Upper lobe of right lung (tissue), 1 donor: ENCODE measurements around the gene HMCES. TPM values are rescaled to one million over a fixed set of nuclear protein-coding genes. Genes with fewer than 3 reads are reported as not detected.

Experiments
- ATAC-seq: fragments of 200-7000 bp; cut with Tn5 transposase; one replicate; pipeline ENCODE4 v1.9.1; 2020; ENCODE audit warnings: mild to moderate bottlenecking, moderate library complexity
- DNase-seq: peaks from one replicate; pipeline ENCODE4 v3.0.0-alpha.2; 2020
- H3K27ac ChIP-seq: fragments of 200-600 bp; one replicate; pipeline ENCODE4 v1.8.0; 2022
- H3K27me3 ChIP-seq: fragments of 200-600 bp; one replicate; pipeline ENCODE4 v1.8.0; 2022; ENCODE audit warnings: mild to moderate bottlenecking
- H3K36me3 ChIP-seq: fragments of 200-600 bp; one replicate; pipeline ENCODE4 v1.8.0; 2022
- H3K4me1 ChIP-seq: fragments of 200-600 bp; one replicate; pipeline ENCODE4 v1.8.0; 2022
- H3K4me3 ChIP-seq: fragments of 200-600 bp; one replicate; pipeline ENCODE4 v1.8.0; 2022; ENCODE audit warnings: mild to moderate bottlenecking
- H3K9me3 ChIP-seq: fragments of 200-600 bp; one replicate; pipeline ENCODE4 v1.8.0; 2022
- CTCF ChIP-seq: fragments of 200-600 bp; IDR thresholded peaks from one replicate; pipeline ENCODE4 v1.8.0; 2022; ENCODE audit warnings: antibody characterized with exemption
- intact Hi-C: fragments of 100-400 bp; cut with DNase I; formaldehyde crosslinking; loops from one replicate; pipeline ENCODE4 v1.11.0; 2022
- total RNA-seq: library from RNA; stranded (reverse); fragmentation: NEBNext Ultra II Directional; extraction: Animal tissue kit (Norgen Biotek cat#: 25700); gene quantifications from one replicate; pipeline ENCODE4 v1.2.1, GENCODE V29; 2021
- donor health status: DM: no; HTN: yes; CAD: no; lungs with severe emphysema.

Gene HMCES
- total RNA-seq, 1 donor from 2014 or later, result 34.8 TPM

GRCh38 chr3:129313415-129313664 lies 34.7 kb downstream of the HMCES start:
- TF ChIP-seq CTCF, result no peak
- intact Hi-C loops, result no loop called here
- no peak for ATAC-seq
- H3K9me3 ChIP-seq, result no peaks in the 10 kb centered on the region
- H3K4me1 ChIP-seq, result peaks cover 16% of the 10 kb centered on the region
- H3K27ac ChIP-seq, result peak overlapping the region; percentile 97
- no peak overlapping the region for H3K4me3 ChIP-seq
- no peaks in the 10 kb centered on the region for H3K27me3 ChIP-seq
- no peak for DNase-seq
- no peaks in the 10 kb centered on the region for H3K36me3 ChIP-seq

GRCh38 chr3:129313665-129314385 lies 35.2 kb downstream of the HMCES start:
- H3K4me1 ChIP-seq, result peaks cover 16% of the 10 kb centered on the region
- TF ChIP-seq CTCF, result no peak
- peak overlapping the region; percentile 92 for H3K4me3 ChIP-seq
- ATAC-seq (no peak), DNase-seq (no peak)
- H3K36me3 ChIP-seq, result no peaks in the 10 kb centered on the region
- H3K27ac ChIP-seq, result peak overlapping the region; percentile 97
- intact Hi-C loops, result no loop called here
- no peaks in the 10 kb centered on the region for H3K27me3 ChIP-seq
- H3K9me3 ChIP-seq, result no peaks in the 10 kb centered on the region

- DNase-seq (peak; percentile 89), ATAC-seq (peak; percentile 64)
These were observed 35.9 kb downstream of the HMCES start for GRCh38 chr3:129314386-129315222.

GRCh38 chr3:129315223-129315997 lies 36.7 kb downstream of the HMCES start:
- DNase-seq (peak; percentile 82), ATAC-seq (peak; percentile 0)
- Histone ChIP-seq H3K9me3 (no peaks in the 10 kb centered on the region), H3K27me3 (no peaks in the 10 kb centered on the region), H3K4me3 (peak overlapping the region; percentile 92), H3K36me3 (no peaks in the 10 kb centered on the region), H3K4me1 (peaks cover 16% of the 10 kb centered on the region), H3K27ac (peak overlapping the region; percentile 97)
- intact Hi-C loops, result no loop called here
- TF ChIP-seq CTCF, result no peak

More at GRCh38 chr3:129314386-129315222, 35.9 kb downstream of the HMCES start:
- Histone ChIP-seq H3K36me3 (no peaks in the 10 kb centered on the region), H3K4me1 (peaks cover 16% of the 10 kb centered on the region), H3K9me3 (no peaks in the 10 kb centered on the region), H3K27me3 (no peaks in the 10 kb centered on the region), H3K27ac (peak overlapping the region; percentile 97), H3K4me3 (peak overlapping the region; percentile 92)
- intact Hi-C loops, result no loop called here
- TF ChIP-seq CTCF, result peak; percentile 26

GRCh38 chr3:129315998-129316247 lies 37.3 kb downstream of the HMCES start:
- Histone ChIP-seq H3K4me1 (peaks cover 16% of the 10 kb centered on the region), H3K27me3 (no peaks in the 10 kb centered on the region), H3K36me3 (no peaks in the 10 kb centered on the region), H3K4me3 (peak overlapping the region; percentile 92), H3K9me3 (no peaks in the 10 kb centered on the region), H3K27ac (peak overlapping the region; percentile 97)
- intact Hi-C loops, result no loop called here
- DNase-seq (no peak), ATAC-seq (no peak)
- no peak for TF ChIP-seq CTCF
